CD1c-positive myeloid dendritic cell (primary cell): ENCODE results near the gene GALNT9.
"Not testable (repeated sequence)": the region's sequence is repeated elsewhere in the genome, so short reads cannot be mapped to it uniquely, and the experiment has no call there.

ENCODE experiments used
- DNase-seq: peaks from one replicate; pipeline ENCODE4 v3.0.0-alpha.2; 2016; ENCODE audit errors: extremely low spot score

Gene GALNT9

DNA sequence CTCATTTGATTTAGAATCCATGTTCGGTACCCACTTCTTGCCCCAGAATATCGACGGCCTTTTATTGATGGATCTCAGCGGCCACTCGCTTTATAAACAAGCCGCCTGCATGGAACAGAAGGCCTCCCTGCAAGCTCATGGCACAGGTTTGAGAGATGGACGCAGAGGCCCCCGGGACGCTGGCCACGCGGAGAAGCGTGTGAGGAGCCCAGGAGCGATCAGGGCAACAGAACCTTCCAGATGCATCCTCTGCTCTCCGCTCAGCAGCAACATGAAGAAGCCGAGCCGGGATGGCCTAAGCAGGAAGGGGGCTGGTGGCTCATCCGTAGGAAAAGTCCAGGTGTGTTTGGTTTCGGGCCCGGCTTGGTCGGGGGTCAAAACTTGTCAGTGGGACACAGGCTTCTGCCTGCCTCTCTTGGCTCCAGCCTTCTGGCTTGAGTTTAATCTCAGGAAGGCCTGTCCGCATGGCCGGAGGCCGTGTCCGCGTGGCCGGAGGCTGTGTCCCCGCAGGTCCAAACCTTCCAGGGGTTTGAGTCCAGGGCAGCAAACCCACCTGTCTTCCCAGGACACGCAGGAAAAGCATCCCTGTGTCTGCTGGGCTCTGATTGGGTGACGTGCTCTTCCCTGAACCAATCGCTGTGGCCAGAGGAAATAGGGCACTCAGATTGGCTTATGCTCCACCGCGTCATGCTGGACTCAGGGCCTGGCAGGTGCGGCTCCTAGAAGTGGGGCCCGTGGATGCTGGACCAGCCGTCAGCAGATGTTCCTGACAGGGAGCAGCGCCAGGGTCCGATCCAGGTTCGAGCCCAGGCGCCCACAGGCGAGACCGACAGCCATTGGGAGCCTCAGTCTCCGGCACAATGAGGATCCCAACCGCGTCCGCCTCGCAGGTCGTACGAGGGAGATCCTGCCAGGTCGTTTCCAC lies 65.0 kb downstream of the GALNT9 start:
- no peak for DNase-seq

DNA sequence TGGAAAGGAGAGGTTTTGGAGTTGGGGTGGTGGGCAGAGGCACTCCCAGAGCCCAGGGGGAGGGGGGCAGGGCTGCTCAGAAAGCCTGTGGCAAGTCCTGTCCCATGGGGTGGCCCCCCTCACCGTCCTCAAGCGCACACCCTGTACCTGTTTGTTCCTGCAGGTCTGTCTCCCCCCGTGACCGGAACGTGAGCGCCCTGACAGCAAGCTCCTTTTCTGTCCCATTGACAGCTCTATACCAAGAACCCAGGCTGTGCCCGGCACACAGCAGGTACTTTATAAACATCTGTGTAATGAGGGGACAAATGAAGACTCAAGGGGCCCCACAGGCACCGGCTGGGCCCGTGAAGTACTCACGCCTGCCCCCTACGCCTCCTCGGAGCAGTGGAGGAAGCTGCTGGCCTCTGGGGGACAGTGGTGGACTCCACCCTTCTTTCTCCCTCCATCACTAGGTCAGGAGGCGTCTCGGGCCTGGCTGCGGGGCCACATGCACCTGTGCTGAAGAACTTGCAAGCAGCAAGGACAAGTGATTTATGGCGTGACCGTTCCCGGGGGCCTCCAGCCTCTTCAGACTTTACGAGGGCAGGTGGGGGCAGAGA lies 65.8 kb downstream of the GALNT9 start:
- DNase-seq = no peak

DNA sequence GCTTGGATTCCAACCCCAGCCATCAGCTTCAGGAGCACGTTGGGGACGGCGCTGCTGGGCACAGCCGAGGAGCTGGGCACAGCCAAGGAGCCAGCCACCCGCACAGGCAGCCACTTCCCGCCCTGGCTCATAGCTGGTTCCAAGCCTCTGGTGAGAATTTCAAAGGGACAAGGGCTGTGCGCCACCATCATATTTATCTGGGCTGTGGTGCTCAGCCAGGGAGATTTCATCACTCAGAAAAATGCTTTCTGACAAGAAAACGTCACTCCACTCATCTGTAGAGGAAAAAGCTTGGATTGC lies 66.4 kb downstream of the GALNT9 start:
- DNase-seq = no peak

DNA sequence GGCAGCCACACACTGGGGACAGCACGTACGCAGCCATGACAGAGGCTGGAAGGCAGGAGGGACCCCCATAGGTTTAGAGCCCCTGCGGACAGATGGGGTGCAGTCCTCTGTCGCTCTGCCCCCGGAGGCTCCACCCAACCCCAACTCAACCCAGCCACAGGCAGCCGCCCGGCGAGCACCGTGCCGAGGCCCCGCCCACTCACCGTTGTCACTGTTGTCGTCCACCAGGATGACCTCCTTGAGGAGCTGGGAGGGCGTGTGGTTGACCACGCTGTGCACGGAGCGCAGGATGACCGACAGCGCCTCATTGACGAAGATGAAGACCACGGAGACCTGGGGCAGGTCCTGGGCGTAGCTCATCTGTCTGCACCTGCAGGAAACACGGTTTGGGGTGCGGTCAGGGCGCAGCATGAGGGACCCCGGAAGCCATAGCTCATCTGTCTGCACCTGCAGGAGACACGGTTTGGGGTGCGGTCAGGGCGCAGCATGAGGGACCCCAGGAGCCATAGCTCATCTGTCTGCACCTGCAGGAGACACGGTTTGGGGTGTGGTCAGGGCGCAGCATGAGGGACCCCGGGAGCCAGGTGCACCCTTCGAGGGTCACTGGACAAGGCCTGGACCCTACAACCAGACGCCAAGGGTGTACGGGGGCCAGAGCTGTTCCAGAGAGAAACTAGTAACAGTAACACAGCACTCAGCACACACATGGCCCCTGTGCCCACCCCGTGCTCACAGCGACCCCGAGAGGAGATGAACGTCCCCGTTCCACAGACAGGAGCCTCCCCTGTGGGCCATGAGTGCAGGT lies 66.9 kb downstream of the GALNT9 start:
- DNase-seq = no peak

DNA sequence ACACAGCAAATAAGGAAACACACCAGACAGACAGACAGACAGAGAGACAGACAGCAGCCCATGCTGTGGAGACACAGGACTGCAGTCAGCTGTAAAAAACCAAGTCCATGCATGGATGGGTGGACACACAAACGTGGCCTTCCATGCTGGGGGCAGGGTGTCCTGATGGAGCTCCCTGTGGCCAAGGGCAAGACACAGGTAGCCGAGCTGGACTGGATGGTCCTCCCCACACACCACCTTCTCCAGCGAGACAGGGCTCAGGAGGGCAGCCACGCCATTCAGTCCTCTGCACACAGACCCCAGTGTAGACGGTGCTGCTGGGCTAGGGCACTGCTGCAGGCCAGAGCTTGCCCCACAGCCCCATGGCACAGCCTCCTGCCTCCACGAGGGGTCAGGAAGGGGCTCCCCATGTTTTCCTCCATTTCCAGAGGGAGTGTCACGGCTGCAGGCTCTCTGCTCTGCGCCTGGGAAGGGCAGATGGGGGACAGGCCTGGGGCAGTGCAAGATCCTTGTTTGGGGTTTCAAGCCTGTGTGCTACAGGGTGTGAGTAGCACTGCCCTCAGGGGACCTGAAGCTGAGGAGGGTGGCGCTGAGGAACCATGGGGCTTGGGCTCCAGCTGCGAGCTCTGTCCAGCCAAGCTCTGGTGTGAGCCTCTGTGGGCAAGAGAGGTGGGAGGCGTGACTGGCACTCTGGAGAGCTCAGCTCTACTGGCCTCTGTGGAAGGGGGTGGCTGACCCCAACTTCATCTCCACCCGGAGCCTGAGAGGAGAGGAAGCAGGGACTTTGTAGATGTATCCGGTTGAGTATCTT lies 67.9 kb downstream of the GALNT9 start:
- no peak for DNase-seq

DNA sequence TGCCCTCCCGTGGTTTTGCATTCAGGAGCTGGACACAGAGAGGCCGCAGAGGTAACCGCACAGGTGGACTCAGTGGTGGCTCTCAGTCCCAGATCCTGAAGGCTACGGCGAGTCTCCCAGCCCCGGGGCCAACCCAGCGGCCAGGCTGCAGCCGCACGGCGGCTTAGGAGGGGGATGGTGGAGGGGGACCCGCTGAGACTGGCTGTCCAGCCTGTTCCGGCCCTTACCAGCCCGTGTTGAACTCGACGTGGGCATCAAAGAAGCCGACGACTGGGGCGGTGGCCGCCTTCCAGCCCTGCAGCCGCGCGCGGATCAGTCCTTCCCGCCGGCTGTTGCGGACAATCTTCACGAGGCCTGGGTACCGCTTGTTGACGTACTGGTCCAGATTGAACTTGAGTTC lies 68.7 kb downstream of the GALNT9 start:
- DNase-seq = no peak

DNA sequence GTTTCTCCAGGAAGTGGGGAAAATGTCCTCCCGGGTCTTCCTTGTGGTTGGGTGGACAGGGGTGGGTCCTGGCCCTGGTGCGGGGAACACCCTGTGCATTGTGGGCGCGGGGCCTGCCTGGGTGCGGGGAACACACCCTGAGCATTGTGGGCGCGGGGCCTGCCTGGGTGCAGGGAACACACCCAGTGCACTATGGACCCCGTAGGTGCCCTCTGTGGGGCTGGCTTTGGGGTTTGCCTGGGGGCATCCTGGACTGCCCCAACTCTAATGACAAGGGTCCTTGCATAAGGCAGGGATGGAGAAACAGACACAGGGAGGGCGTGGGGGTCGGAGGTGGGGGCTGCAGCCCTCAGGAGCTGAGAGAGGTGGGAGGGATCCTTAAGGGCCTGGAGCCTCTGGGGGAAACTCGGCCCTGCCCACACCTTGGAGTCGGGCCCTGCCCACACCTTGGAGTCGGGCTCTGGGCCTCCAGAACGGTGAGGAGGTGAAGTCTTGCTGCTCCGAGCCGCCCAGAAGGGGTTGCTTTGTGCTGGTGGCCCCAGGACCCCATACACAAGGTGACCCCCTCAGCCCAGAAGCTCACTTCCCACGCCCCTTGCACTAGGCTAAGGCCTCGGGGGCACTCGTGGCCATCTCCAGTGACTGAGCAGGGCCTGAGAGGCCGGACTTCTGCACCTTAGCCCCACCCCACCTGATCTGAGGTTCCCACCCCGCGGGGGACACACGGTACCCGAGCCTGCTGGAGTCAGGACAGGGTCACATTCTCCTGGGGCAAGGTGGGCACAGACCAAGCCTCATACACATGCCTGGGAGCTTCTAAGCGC lies 69.3 kb downstream of the GALNT9 start:
- DNase-seq = no peak

DNA sequence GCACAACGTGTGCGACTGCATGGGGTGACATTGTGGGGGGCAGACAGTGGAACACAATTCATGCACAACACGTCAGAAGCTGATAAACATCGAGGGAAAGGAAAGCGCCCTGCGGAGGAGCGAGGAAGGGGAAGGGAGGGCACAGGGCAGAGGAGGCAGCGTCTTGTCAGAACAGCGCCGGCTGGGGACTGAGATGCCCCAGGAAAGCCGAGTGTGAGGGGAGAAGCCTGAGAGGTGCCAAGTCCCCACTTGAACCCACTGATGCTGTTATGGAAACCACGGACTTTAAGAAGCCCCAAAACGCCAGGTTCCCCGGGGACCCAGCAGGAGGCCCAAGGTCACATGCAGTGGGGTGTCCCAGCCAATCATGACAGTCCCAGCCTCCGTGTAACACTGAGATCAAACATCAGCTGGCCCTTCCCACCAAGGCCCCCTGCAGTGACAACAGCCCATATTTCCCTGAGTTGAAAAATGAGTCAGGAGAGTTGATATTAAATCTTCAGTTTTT lies 70.0 kb downstream of the GALNT9 start:
- DNase-seq = no peak

DNA sequence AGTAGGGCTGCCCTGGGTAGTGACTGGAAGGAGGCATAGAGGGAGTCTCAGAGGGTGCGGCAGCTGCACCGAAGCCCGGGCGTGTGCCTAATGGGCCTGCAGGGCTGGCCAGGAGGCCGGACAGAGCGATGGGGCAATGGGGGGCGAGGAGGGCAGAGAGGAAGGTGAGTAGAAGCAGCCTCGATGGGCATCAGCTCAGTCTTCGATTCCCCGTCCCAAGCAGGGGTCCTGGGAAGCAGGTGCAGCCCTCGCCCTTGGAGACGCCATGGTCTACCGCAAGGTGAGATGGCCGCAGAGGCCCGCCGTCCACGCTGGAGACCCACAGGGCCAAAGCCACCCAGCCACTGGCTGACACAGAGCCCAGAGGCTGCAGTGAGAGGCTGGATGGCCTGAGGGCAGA lies 70.8 kb downstream of the GALNT9 start:
- no peak for DNase-seq

DNA sequence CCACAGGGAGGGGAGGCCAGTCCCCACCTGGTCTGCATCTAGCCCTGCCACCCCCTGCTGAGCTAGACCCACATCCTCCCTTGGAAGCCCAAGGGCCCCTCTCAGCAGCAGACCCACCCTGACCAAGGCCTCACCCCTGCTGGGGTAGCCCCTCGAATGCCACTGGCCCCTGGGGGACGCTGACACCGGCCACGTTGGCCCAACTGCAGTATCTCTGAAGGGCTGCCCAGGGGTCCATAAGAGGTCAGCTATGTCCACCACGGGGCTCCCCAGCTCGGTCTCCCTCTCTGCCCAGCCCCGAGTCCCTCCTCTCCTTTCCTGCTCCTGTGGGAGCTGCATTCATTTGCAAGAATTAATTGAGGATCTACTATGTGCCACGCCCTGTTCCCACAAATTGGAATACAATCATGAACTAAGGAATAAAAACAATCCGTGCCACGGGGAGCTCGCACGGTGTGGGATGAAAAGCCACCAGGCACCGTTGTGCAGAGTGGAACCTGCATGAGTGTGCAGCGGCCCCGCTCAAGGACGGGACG lies 71.4 kb downstream of the GALNT9 start:
- DNase-seq = no peak

DNA sequence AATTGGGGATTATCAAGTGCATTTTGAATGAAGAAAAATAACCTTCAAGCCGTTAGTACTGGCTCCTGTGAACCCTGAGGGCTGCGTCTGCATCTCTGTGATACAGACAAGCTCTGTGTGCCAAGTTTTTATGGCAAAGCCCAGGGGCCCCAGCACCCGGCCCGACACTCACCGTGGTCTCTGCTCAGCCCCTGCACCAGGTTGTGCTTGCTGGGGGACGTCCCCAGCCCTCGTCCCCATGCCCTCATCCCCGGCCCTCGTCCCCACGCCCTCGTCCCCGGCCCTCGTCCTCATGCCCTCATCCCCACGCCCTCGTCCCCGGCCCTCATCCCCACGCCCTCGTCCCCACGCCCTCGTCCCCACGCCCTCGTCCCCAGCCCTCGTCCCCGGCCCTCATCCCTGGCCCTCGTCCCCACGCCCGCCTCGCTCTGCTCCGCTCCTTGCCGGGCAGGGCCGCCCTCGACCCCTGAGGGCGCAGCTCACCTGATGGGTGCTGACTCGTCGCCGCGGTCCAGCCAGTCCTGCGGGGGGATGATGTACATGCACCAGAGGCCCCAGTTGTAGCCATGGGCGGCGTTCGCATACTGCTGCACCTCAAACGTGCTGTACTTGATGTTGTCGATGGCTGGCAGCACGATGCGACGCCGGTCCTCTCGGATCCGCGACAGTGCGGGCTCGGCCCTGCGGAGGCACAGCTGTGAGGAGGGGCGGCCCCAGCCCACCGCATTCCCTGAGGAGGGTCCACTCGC lies 72.0 kb downstream of the GALNT9 start:
- no peak for DNase-seq

DNA sequence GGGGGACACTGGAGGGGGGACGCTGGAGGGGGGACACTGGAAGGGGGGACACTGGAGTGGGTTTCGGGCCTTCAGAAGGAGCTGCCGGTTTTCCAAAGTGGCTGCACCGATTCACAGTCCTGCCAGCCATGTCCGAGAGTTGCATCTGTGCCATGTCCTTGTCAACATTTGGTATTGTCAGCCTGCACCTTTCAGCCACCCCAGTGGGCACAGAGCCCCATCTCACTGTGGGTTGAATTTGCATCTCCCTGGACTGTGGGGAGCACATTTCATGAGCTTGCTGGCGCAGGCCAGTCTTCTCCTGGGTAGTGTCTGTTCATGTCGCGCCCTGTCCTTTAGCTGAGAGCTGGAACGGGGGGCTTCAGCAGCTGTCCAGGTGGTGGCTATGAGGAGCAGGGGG lies 72.7 kb downstream of the GALNT9 start:
- DNase-seq = no peak

DNA sequence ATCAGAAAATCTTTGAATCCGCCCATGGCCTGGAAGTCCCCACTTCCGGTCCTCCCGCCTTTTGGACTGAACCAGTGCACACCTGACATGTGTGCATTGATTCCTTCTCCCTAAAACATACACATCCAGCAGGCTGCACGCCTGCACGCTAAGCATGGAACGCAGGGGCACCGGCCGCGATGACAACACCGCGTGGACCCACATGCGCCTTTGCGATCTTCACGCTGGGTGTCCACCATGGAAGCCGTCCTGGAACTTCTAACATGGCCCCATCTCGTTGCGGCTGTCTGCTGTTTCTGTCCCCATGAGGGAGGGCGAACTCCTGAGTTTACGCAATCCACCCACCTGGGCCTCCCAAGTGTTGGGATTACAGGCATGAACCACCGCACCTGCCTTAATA lies 73.7 kb downstream of the GALNT9 start:
- DNase-seq = no peak

DNA sequence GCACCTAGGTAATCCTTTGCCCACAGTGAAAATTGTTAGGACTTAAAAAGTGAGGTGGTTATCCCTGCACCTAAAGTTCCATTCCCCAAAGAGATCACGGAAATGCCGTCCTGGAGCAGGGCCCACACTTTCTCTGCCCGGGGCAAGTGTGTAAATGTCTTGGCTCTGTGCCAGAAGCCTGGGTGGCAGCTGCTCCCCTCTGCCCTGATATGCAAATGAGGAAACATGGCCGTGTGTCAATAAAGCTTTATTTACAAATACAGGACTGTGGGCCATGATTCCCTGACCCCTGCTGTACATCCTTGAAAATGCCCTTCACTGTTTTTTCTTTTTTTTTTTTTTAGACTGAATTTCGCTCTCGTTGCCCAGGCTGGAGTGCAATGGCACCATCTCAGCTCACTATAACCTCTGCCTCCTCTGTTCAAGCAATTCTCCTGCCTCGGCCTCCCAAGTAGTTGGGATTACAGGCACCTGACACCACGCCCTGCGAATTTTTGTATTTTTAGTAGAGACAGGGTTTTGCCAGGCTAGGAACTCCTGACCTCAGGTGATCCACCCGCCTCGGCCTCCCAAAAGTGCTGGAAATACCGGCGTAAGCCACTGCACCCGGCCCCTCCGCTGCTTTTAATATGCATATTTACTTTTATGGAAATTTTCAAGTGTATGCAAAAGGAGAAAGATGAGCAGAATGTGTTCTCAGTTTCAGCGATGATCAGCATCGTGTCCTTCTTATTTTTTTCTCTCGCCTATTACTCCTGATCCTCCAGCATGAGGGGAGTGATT lies 75.5 kb downstream of the GALNT9 start:
- DNase-seq = no peak

DNA sequence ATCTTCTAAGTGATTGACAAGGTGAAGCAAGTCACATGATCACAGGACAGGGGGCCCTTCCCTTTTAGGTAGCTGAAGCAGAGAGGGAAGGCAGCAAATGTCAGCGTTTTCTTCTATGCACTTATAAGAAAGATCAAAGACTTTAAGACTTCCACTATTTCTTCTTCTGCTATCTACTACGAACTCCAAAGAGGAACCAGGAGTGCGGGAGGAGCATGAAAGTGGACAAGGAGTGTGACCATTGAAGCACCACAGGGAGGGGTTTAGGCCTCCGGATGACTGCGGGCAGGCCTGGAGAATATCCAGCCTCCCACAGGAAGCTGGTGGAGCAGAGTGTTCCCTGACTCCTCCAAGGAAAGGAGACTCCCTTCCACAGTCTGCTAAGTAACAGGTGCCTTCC lies 76.4 kb downstream of the GALNT9 start:
- not testable (repeated sequence) for DNase-seq

DNA sequence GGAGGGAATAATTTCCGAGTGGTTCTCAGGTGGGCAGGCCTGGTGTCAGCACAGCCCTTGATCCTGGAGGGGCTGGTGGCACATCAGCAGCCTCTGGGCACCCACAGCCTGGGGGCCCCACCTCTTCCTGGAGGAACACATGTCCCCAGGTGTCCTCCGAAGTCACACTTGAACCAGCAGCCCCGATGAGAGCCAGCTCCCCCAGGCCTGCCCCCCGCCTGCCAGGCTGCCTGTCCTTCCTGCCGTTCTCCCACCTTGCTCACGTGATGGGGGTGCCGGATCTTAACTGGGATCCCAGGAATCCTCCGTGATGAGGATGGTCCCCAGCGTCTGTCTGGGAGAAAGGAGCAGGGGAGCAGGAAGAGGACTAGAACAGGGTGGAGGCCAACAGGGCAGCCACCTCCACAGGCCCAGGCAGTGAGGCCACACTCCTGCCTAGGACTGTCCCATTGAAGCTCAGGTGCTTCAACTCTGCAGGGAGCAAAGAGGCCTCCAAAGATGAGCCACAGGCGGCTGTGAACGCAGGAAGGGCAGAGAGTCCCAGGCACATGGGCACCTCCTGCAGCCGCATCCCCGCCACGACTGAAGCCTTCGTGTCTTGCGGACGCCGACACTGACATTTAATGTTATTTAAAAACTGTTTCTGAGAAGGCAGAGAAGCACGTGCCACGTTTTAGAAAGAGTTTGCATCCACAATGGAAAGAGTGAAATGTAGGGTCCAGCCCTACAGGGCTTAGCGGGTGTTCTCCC lies 77.5 kb downstream of the GALNT9 start:
- DNase-seq = no peak

DNA sequence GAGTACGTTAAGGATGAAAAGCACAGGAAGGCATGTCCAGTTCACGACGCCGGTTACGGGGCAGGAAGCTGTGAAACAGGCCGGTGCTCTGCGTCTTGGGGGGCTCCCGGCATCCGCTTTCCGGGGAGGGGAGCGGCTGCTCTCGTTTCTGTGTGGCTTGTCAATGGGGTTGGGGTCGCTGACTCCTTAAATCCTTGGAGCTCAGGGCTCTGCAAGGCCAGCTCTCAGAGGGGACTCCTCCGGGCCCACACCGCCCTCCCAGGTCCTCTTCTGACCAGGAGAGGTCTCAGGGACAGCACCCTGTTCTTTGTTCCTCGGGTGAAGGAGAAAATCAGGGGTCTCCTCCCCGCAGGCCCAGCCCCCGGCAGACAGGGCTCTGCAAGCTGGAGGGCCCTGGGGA lies 78.1 kb downstream of the GALNT9 start:
- no peak for DNase-seq

DNA sequence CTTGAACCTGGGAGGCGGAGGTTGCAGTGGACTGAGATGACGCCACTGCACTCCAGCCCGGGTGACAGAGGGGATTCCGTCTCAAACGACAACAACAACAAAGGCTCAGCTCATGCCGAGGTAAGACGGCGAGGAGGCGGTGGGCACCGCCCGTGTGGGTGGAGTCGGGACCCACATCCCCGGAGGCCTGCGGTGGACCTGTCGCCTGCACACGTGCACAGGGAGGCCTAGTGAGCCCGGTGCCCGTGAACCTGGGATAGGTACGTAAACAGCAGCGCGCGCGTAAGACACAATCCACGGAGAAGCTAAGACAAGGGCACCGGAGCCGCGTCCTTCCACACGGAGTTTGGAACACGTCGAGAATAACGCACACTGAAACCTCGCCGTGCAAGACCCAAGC lies 78.7 kb downstream of the GALNT9 start:
- no peak for DNase-seq
